Fibroblast of lung (primary cell): ENCODE data around the gene KRTAP17-1.

Experiments
- EZH2 ChIP-seq: IDR thresholded peaks from 2 replicates; pipeline ENCODE4 v1.5.1; 2012; ENCODE audit warnings: low read length, control low read depth, mild to moderate bottlenecking; ENCODE audit errors: missing control alignments
- TF ChIP-seq, protein P1 (sequence below), 2 donors: IDR thresholded peaks in 1 of 2; conservative IDR thresholded peaks in 1 of 2; 1 replicate in 1 of 2; 2 replicates in 1 of 2; pipeline ENCODE4 v1.5.1; 2011 to 2012; ENCODE audit warnings: low read length in 2 of 2, control low read depth in 1 of 2, inconsistent platforms in 1 of 2, low read depth in 1 of 2, mild to moderate bottlenecking in 1 of 2

DNA sequence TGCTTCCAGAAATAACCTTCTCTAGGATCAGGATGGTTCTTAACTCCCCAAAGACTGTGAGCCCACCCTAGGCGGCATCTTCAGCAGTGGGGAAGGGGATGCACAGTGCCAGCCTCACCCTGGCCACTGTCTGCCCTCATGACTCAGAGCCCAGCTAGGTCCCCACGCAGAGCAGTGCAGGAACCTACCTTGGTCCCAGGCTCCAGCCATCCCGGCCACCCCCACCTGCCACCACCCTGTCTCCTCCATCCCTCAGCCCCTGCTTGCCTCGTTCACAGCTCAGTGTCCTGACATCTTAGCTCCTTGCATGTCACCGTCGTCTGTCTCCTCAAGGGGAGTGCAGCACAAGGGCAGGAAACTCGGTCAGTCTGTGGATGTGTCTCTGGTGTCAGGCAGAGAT lies 16.1 kb upstream of the KRTAP17-1 start:
- TF ChIP-seq, protein P1, sequence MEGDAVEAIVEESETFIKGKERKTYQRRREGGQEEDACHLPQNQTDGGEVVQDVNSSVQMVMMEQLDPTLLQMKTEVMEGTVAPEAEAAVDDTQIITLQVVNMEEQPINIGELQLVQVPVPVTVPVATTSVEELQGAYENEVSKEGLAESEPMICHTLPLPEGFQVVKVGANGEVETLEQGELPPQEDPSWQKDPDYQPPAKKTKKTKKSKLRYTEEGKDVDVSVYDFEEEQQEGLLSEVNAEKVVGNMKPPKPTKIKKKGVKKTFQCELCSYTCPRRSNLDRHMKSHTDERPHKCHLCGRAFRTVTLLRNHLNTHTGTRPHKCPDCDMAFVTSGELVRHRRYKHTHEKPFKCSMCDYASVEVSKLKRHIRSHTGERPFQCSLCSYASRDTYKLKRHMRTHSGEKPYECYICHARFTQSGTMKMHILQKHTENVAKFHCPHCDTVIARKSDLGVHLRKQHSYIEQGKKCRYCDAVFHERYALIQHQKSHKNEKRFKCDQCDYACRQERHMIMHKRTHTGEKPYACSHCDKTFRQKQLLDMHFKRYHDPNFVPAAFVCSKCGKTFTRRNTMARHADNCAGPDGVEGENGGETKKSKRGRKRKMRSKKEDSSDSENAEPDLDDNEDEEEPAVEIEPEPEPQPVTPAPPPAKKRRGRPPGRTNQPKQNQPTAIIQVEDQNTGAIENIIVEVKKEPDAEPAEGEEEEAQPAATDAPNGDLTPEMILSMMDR (conservative IDR thresholded peaks at IDR 0.05 in 1 of 2, IDR thresholded peaks at IDR 0.05 in 1 of 2; ENCODE audit: low read depth in 1 of 2, low read length in 2 of 2): no peak
- no peak for TF ChIP-seq EZH2
